Spleen (tissue), 13 donors: ENCODE results near the gene TDRD1. TPM values are rescaled to one million over a fixed set of nuclear protein-coding genes. Genes with fewer than 3 reads are reported as not detected.

ENCODE experiments used
- DNase-seq: peaks from one replicate; pipeline ENCODE4 v3.0.0-alpha.2; 2020
- H3K27ac ChIP-seq, 8 donors: fragments of 200-600 bp; sonication (generic) in 7 of 8; 1 replicate in 4 of 8; 2 replicates in 4 of 8; pipeline versions ENCODE4 v1.5.0 to v1.8.0; 2016 to 2021; ENCODE audit warnings: inconsistent platforms in 4 of 8, mild to moderate bottlenecking in 4 of 8, moderate library complexity in 1 of 8
- H3K27me3 ChIP-seq, 7 donors: fragments of 200-600 bp; sonication (generic) in 6 of 7; replicated peaks in 1 of 7; 1 replicate in 4 of 7; 2 replicates in 3 of 7; pipeline versions ENCODE4 v1.5.0 to v1.8.0; 2016 to 2021; ENCODE audit warnings: inconsistent platforms in 3 of 7, mild to moderate bottlenecking in 1 of 7
- H3K36me3 ChIP-seq, 6 donors: fragments of 200-600 bp; sonication (generic) in 5 of 6; 1 replicate in 4 of 6; 2 replicates in 2 of 6; pipeline versions ENCODE4 v1.5.0 to v1.8.0; 2016 to 2021; ENCODE audit warnings: inconsistent platforms in 2 of 6
- H3K4me1 ChIP-seq, 6 donors: fragments of 200-600 bp; sonication (generic) in 5 of 6; 1 replicate in 3 of 6; 2 replicates in 3 of 6; pipeline versions ENCODE4 v1.5.0 to v1.8.0; 2016 to 2021; ENCODE audit warnings: inconsistent platforms in 3 of 6
- H3K4me3 ChIP-seq, 8 donors: fragments of 200-600 bp; sonication (generic) in 7 of 8; 1 replicate in 4 of 8; 2 replicates in 4 of 8; pipeline versions ENCODE4 v1.5.0 to v1.8.0; 2016 to 2021; ENCODE audit warnings: inconsistent platforms in 4 of 8, mild to moderate bottlenecking in 4 of 8, moderate library complexity in 2 of 8
- H3K9me3 ChIP-seq, 8 donors: fragments of 200-600 bp; sonication (generic) in 7 of 8; 1 replicate in 4 of 8; 2 replicates in 4 of 8; pipeline versions ENCODE4 v1.5.0 to v1.8.0; 2016 to 2021; ENCODE audit warnings: inconsistent platforms in 4 of 8
- CTCF ChIP-seq, 11 experiments: fragments of 200-600 bp in 7 of 11; fragments of 450-650 bp in 4 of 11; sonication (generic) in 4 of 11; IDR thresholded peaks in 8 of 11; conservative IDR thresholded peaks in 3 of 11; 1 replicate in 7 of 11; 2 replicates in 4 of 11; pipeline versions ENCODE4 v1.4.0 to v1.8.0; 2016 to 2021; ENCODE audit warnings: antibody characterized with exemption in 11 of 11, inconsistent platforms in 4 of 11, mild to moderate bottlenecking in 1 of 11
- POLR2A ChIP-seq, 3 donors: fragments of 450-650 bp; IDR thresholded peaks; one replicate each; pipeline ENCODE4 v1.5.1; 2017; ENCODE audit warnings: antibody characterized with exemption in 3 of 3, mild to moderate bottlenecking in 1 of 3
- POLR2AphosphoS5 ChIP-seq, 3 donors: sonication (generic); formaldehyde crosslinking; IDR thresholded peaks; one replicate each; pipeline ENCODE4 v1.5.1; 2017; ENCODE audit warnings: antibody characterized with exemption in 3 of 3
- whole genome bisulfite sequencing, 5 donors: extraction: QIAGEN DNeasy Blood & Tissue Kit in 3 of 5; methylation state at CpG; one replicate each; pipeline versions ENCODE4 v1.1.5 to v1.1.7; 2013 to 2018; 5-methylcytosine and 5-hydroxymethylcytosine counted together
- intact Hi-C: fragments of 100-400 bp; cut with DNase I; formaldehyde crosslinking; loops from one replicate; pipeline ENCODE4 v1.15.0; 2023; ENCODE audit warnings: low total_unique reads
- long read RNA-seq, 2 donors: transcript quantifications; one replicate each; lab custom pipeline, GENCODE V29; 2026
- polyA plus RNA-seq, 3 donors: library from polyadenylated mRNA; stranded (reverse); fragments of 200-250 nt; gene quantifications; one replicate each; pipeline ENCODE4 v1.2.1, GENCODE V29; 2013
- total RNA-seq, 7 donors: library from RNA; depleted of rRNA in 3 of 7; stranded (reverse); fragments of >200 nt in 3 of 7; fragmentation: NEBNext Ultra II Directional in 4 of 7; extraction: Animal tissue kit (Norgen Biotek cat#: 25700) in 4 of 7; gene quantifications; one replicate each; pipeline versions ENCODE4 v1.1.0 to v1.2.1, GENCODE V29; 2016 to 2021
- donor health status: healthy with polysubstance abuse.
- donor health status: DM: no; HTN: no; CAD: no; lungs with moderate emphysema.
- donor health status: DM: no; HTN: no; CAD: no.
- donor health status: Bipolar disorder and iron deficiency.
- donor health status: healthy.
- donor health status: DM: no; HTN: no; CAD: no.
- donor health status: DM: yes; HTN: yes; CAD: no.

Gene TDRD1
- total RNA-seq (1 to 10 TPM in 5 of 7 donors, under 1 TPM in 2; 0.60 to 3.9 (median 1.2) TPM), polyA plus RNA-seq (under 1 TPM; 0.02 to 0.13 (median 0.03) TPM)
- long read RNA-seq, donor 1, result 0 reads
- long read RNA-seq, donor 2, result 0 reads

- no peak for DNase-seq
- WGBS, 5 donors, result 85 to 91% (median 89%) methylated on average over 28 of the region's 28 CpGs
Observed at GRCh38 chr10:114179148-114179547, at the start of gene TDRD1. TDRD1 (plus strand) TSS chr10:114179353; CDS start chr10:114187832, 8,479 bp downstream.

GRCh38 chr10:114131094-114131493, 48.1 kb upstream of the TDRD1 start:
- no peak for DNase-seq
- no peaks in the 10 kb centered on the region for H3K27me3 ChIP-seq
- peaks cover 0 to 14% (median 5%) of the 10 kb centered on the region in 6 donors for H3K4me1 ChIP-seq
- WGBS, 5 donors, result 29 to 57% (median 41%) methylated on average over 3 of the region's 3 CpGs
- intact Hi-C loops, result no loop called here
- peaks cover 6 to 100% (median 78%) of the 10 kb centered on the region in 6 donors for H3K36me3 ChIP-seq
- no peak overlapping the region for H3K4me3 ChIP-seq
- TF ChIP-seq POLR2AphosphoS5 (IDR thresholded peaks at IDR 0.05) (no peak), POLR2A (IDR thresholded peaks at IDR 0.05) (no peak), CTCF (IDR thresholded peaks at IDR 0.05 in 8 of 11, conservative IDR thresholded peaks at IDR 0.05 in 3 of 11) (no peak)
- peak overlapping the region in 2 of 8 donors; percentile 19 to 25 for H3K27ac ChIP-seq
- H3K9me3 ChIP-seq, result no peaks in the 10 kb centered on the region

More at GRCh38 chr10:114179148-114179547, at the start of gene TDRD1:
- no peaks in the 10 kb centered on the region for H3K9me3 ChIP-seq
- H3K4me3 ChIP-seq, result peak within 1 kb of the TSS in 1 of 8 donors; percentile 5
- no peak for TF ChIP-seq CTCF (IDR thresholded peaks at IDR 0.05 in 8 of 11, conservative IDR thresholded peaks at IDR 0.05 in 3 of 11)
- peak in 1 of 3 donors; percentile 52 for TF ChIP-seq POLR2AphosphoS5 (IDR thresholded peaks at IDR 0.05)
- intact Hi-C loops, result no loop called here
- peak within 1 kb of the TSS in 5 of 8 donors; percentile 24 to 60 (median 35) for H3K27ac ChIP-seq
- peaks cover 0 to 32% (median 6%) of the 10 kb centered on the region in 6 donors for H3K4me1 ChIP-seq
- H3K27me3 ChIP-seq, result no peaks in the 10 kb centered on the region
- no peaks in the 10 kb centered on the region for H3K36me3 ChIP-seq

GRCh38 chr10:114135476-114135875, 43.7 kb upstream of the TDRD1 start:
- H3K4me1 ChIP-seq, result peaks cover 0 to 18% (median 5%) of the 10 kb centered on the region in 6 donors
- H3K36me3 ChIP-seq, result peaks cover 3 to 98% (median 44%) of the 10 kb centered on the region in 6 donors

More at GRCh38 chr10:114135476-114135875, 43.7 kb upstream of the TDRD1 start:
- no peaks in the 10 kb centered on the region for H3K27me3 ChIP-seq
- H3K27ac ChIP-seq, result no peak overlapping the region
- no peak overlapping the region for H3K4me3 ChIP-seq
- H3K9me3 ChIP-seq, result no peaks in the 10 kb centered on the region
- intact Hi-C loops, result no loop called here
- no peak for DNase-seq
- WGBS, 5 donors, result 91 to 96% (median 92%) methylated on average over 2 of the region's 2 CpGs
- TF ChIP-seq POLR2A (IDR thresholded peaks at IDR 0.05) (no peak), CTCF (IDR thresholded peaks at IDR 0.05 in 8 of 11, conservative IDR thresholded peaks at IDR 0.05 in 3 of 11) (no peak), POLR2AphosphoS5 (IDR thresholded peaks at IDR 0.05) (no peak)
